Fibroblast of upper back skin (primary cell): ENCODE data around the gene GTF2H4.

Experiments
- DNase-seq: peaks from one replicate; pipeline ENCODE4 v3.0.0-alpha.2; 2013

The GTF2H4 gene

GRCh38 chr6:30882759-30883684 is 25.0 kb upstream of the GTF2H4 start:
- DNase-seq = no peak

DNA sequence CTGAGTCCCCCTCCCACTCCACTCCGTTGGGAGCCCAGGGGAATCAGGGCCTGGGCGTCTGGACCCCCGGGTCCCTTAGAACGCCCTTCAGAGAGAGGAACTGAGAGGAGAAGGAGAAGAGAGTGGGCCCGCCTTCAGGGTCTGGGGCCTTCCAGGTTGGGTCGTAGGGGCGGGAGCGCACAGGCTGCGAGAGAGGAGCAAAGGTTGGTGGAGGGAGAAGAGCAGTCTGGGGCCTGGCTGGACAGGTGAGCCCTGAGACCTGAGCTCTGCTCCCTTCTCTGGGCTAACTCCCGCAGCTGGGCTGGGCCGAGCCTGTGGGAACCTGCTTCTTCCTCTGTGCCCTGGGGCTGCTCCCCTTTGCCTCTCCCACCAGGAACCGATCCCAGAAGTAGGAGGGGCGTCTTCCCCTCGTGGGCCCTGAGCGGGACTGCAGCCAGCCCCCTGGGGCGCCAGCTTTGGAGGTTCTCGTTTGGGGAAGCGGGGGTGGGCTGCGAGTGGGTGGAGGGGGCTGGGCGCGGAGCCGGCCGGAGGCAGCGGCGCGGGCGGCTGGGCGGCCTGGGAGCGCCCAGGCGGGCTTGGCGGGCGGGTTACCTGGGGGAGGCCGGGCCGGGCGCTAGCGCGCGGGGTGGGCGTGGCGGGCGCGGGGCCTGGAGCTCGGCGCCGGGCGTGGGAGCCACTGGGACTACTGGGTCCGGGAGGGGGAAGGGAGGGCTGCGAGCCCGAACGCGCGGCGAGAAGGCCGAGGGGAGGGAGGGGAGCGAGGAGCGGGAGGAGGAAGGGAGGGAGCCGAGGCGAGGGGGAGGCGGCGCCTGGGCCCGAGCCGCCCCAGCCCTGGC is 24.1 kb upstream of the GTF2H4 start, which contains the start of gene DDR1:
Gene DDR1, plus strand, starts transcription at position 835 of the 836 bp plus-strand sequence. CDS start 4,211 bp downstream, outside the sequence.
- peak; percentile 61 for DNase-seq

GRCh38 chr6:30884521-30885480 is 23.2 kb upstream of the GTF2H4 start:
- DNase-seq = peak; percentile 32

DNA sequence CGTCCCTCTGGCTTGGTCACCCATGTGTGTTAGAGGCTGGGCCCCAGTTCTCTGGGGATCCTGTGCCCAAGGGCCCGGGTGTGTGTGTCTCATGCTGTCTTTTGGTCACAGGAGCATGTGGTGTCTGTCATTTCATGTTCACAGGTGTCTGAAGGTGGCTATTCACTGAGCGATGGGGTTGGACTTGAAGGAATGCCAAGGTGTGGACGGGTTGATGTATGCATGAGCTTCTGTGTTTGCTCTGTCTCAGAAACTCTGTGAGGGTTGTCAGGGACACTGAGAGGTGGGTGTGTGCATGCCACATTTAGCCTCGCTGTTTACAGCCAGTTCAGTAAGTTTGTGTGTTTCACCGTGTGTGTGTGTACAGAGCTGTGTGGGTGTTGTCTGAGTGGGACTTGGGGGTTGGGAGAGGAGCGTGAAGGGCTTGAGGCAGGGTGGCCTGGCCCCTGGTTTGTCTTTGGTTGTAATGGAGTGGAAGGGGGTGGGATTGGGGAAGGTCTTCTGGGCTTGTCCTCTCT is 22.5 kb upstream of the GTF2H4 start:
- no peak for DNase-seq

DNA sequence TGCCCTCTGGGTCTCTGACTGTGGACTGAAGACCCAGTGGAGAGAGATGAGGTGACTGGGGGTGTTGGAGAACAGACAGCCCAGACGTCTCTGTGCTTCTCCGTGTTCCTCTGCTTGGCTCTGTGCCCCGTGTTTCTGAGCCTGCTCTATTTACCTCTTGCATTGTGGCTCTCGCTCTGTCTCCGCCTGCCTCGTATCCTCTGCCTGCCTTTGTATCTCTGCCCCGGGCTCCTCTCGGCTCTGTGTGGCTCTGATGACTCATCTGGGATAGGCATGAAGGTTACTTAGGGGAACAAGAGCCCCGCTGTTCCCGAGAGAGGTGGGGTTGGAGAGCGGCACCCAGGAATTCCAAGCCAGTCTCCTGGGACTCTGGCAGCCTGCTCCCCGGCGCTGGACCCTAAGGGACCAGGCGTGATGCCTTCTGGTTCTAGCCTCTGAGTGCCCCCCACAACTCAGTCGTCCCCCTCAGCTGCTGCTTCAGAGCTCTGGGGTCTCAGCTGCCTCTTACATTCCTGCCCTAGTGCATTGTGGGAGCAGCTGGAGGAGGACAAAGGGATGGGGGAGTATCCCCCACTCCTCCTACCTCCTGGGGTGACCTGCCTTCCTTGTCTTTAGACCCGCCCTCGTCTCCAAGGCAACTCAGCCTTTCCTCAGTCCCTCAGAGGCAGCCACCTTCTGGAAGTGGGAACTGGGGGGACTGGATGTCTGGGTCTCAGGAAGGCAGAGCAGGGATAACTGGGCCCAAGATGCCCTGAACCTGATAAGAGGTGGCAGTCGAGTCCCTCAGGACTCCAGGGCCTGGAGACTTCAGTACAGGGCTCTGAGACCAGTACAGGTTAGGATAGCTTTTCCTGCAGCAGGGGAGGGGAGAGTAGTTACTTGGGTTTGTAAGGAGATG is 21.8 kb upstream of the GTF2H4 start:
- DNase-seq = peak; percentile 80

- DNase-seq = no peak
These were observed 21.1 kb upstream of the GTF2H4 start for GRCh38 chr6:30886897-30887255.

GRCh38 chr6:30887901-30888815 is 19.8 kb upstream of the GTF2H4 start:
- peak; percentile 34 for DNase-seq

GRCh38 chr6:30888816-30889495 is 19.1 kb upstream of the GTF2H4 start:
- no peak for DNase-seq

- DNase-seq = no peak
These were observed 18.5 kb upstream of the GTF2H4 start for GRCh38 chr6:30889496-30889885.

GRCh38 chr6:30889921-30890645 is 17.9 kb upstream of the GTF2H4 start:
- no peak for DNase-seq

DNA sequence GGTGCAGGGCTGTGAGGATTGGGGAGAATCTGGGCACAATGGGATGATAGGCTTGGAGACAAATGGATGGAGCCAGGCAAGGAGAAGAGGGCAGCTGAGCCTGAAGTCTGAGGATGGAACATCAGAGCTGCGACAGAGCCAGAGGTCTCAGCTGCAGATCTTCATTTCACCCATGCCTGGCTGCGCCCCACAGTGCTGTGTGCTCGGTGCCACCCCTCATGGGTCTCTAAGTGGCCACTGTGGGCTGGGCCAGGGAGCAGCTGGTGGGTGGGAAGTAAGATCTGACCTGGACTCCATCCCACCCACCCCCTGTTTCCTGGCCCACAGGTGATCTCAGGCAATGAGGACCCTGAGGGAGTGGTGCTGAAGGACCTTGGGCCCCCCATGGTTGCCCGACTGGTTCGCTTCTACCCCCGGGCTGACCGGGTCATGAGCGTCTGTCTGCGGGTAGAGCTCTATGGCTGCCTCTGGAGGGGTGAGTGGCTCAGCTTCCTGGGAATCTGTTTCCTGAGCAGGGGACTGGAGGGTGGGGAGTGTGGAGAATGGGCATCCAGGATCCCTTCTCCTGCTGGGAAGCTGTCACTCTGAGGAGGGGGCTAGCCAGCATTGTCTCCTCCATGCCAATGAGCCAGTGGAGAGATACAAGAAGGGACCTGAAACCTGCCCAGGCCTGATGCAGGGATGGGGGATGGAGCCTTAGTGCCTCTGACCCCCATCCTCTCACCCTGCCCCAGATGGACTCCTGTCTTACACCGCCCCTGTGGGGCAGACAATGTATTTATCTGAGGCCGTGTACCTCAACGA is 17.2 kb upstream of the GTF2H4 start:
- no peak for DNase-seq

DNA sequence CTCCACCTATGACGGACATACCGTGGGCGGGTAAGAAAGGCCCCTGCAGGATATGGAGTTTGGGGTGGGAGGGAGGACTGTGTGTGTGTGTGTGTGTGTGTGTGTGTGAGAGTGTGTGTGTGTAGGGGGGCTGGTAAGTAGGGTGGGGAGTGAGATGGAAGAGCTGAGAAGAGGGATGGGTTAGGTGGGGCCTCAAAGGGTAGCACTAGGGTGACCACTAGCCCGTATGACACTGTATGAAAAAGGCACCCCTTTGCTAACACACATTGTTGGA is 16.6 kb upstream of the GTF2H4 start:
- DNase-seq = no peak

- DNase-seq = no peak
These were observed 16.0 kb upstream of the GTF2H4 start for GRCh38 chr6:30891816-30892538.

- DNase-seq = no peak
These were observed 14.9 kb upstream of the GTF2H4 start for GRCh38 chr6:30893001-30893591.

GRCh38 chr6:30893666-30894065 is 14.3 kb upstream of the GTF2H4 start:
- DNase-seq = no peak

- DNase-seq = no peak
These were observed 13.6 kb upstream of the GTF2H4 start for GRCh38 chr6:30894381-30894780.

GRCh38 chr6:30894935-30895334 is 13.1 kb upstream of the GTF2H4 start:
- DNase-seq = no peak
